ENCODE data around the gene DEFB108B.
"Not testable (repeated sequence)": the region's sequence is repeated elsewhere in the genome, so short reads cannot be mapped to it uniquely, and the experiment has no call there.

DNA sequence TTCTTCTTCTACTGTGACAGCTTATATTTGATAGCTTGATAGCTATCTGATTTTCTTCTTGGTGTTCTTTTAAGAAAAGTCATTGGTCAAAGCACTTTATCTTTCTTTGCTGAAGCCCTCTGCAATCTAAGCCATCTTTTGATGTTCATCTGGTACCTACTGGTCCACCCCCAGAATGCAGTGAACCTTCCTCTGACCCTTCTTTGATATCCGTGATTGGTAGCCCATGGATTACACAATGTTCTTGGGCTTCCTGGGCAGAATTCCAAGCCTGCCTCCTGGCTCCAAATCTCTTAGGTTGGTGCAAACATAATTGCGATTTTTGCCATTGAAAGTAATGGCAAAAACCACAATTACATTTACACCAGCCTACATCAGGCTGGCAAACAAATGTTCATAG is 43.3 kb downstream of the DEFB108B start:
- TF ChIP-seq, protein P1, sequence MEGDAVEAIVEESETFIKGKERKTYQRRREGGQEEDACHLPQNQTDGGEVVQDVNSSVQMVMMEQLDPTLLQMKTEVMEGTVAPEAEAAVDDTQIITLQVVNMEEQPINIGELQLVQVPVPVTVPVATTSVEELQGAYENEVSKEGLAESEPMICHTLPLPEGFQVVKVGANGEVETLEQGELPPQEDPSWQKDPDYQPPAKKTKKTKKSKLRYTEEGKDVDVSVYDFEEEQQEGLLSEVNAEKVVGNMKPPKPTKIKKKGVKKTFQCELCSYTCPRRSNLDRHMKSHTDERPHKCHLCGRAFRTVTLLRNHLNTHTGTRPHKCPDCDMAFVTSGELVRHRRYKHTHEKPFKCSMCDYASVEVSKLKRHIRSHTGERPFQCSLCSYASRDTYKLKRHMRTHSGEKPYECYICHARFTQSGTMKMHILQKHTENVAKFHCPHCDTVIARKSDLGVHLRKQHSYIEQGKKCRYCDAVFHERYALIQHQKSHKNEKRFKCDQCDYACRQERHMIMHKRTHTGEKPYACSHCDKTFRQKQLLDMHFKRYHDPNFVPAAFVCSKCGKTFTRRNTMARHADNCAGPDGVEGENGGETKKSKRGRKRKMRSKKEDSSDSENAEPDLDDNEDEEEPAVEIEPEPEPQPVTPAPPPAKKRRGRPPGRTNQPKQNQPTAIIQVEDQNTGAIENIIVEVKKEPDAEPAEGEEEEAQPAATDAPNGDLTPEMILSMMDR (IDR thresholded peaks at IDR 0.05; ENCODE audit: low read depth, low read length) = not testable (repeated sequence)
- TF ChIP-seq, protein P2, sequence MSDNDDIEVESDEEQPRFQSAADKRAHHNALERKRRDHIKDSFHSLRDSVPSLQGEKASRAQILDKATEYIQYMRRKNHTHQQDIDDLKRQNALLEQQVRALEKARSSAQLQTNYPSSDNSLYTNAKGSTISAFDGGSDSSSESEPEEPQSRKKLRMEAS (IDR thresholded peaks at IDR 0.05; ENCODE audit: low read depth, low read length) = not testable (repeated sequence)
- not testable (repeated sequence) for TF ChIP-seq POLR2A (IDR thresholded peaks at IDR 0.05; ENCODE audit: extremely low read depth, insufficient read length); MYC (IDR thresholded peaks at IDR 0.05; ENCODE audit: low read depth, low read length)
